CD4-positive, alpha-beta T cell treated with Interleukin-1 beta for 1 hour (primary cell): ENCODE measurements around the gene CYP46A1.

ENCODE experiments used
- DNase-seq, 2 donors: peaks; one replicate each; pipeline ENCODE4 v3.0.0-alpha.2; 2020 to 2022

CYP46A1 gene

GRCh38 chr14:99689266-99690236 is 5.5 kb downstream of the CYP46A1 start:
- DNase-seq, result no peak

GRCh38 chr14:99690636-99691035 is 6.5 kb downstream of the CYP46A1 start:
- no peak for DNase-seq

GRCh38 chr14:99691111-99691885 is 7.2 kb downstream of the CYP46A1 start:
- no peak for DNase-seq

GRCh38 chr14:99693918-99694317 is 9.8 kb downstream of the CYP46A1 start:
- DNase-seq, result no peak

- DNase-seq, result no peak
These were observed 12.8 kb downstream of the CYP46A1 start for GRCh38 chr14:99696929-99697328.

GRCh38 chr14:99698236-99698635 is 14.1 kb downstream of the CYP46A1 start:
- no peak for DNase-seq

GRCh38 chr14:99698642-99699041 is 14.5 kb downstream of the CYP46A1 start:
- no peak for DNase-seq

GRCh38 chr14:99699085-99699760 is 15.1 kb downstream of the CYP46A1 start:
- DNase-seq, result no peak

GRCh38 chr14:99699861-99700260 is 15.8 kb downstream of the CYP46A1 start:
- DNase-seq, result no peak

GRCh38 chr14:99700379-99700778 is 16.3 kb downstream of the CYP46A1 start:
- no peak for DNase-seq

GRCh38 chr14:99701260-99701659 is 17.2 kb downstream of the CYP46A1 start:
- no peak for DNase-seq

GRCh38 chr14:99702115-99702514 is 18.0 kb downstream of the CYP46A1 start:
- no peak for DNase-seq

- DNase-seq, result no peak
These were observed 19.3 kb downstream of the CYP46A1 start for GRCh38 chr14:99703381-99703780.

GRCh38 chr14:99704037-99704436 is 19.9 kb downstream of the CYP46A1 start:
- DNase-seq, result no peak

GRCh38 chr14:99706107-99706900 is 22.2 kb downstream of the CYP46A1 start:
- DNase-seq, result no peak

- DNase-seq, result no peak
These were observed 23.3 kb downstream of the CYP46A1 start for GRCh38 chr14:99707420-99707819.

GRCh38 chr14:99707921-99708320 is 23.8 kb downstream of the CYP46A1 start:
- no peak for DNase-seq

- DNase-seq, result no peak
These were observed 24.4 kb downstream of the CYP46A1 start for GRCh38 chr14:99708449-99708848.

- DNase-seq, result no peak
These were observed 29.9 kb downstream of the CYP46A1 start for GRCh38 chr14:99713972-99714371.

- no peak for DNase-seq
These were observed 31.3 kb downstream of the CYP46A1 start for GRCh38 chr14:99715266-99716000.

- no peak for DNase-seq
These were observed 32.2 kb downstream of the CYP46A1 start for GRCh38 chr14:99716091-99716849.
